ENCODE data around the gene TXNDC8.

- TF ChIP-seq ZBTB4 (CRISPR knock-in tag; IDR thresholded peaks at IDR 0.05; ENCODE audit: borderline replicate concordance) (no peak), CTCF (CRISPR knock-in tag; IDR thresholded peaks at IDR 0.05) (no peak), ESRRA (CRISPR knock-in tag; IDR thresholded peaks at IDR 0.05; ENCODE audit: low read depth) (no peak), CBX5 (CRISPR knock-in tag; IDR thresholded peaks at IDR 0.05; ENCODE audit: borderline replicate concordance) (no peak), ZBTB44 (CRISPR knock-in tag; IDR thresholded peaks at IDR 0.05) (no peak), ZNF512 (CRISPR knock-in tag; IDR thresholded peaks at IDR 0.05) (no peak), POLR2A (IDR thresholded peaks at IDR 0.05; ENCODE audit: insufficient read depth in 1 of 2, low read depth in 2 of 2, low read length in 2 of 2) (no peak), POGZ (CRISPR knock-in tag; IDR thresholded peaks at IDR 0.05) (no peak), TAF1 (CRISPR knock-in tag; IDR thresholded peaks at IDR 0.05) (no peak)
These were observed 78.1 kb downstream of the TXNDC8 start for GRCh38 chr9:110259566-110259965.

Data from HepG2 (cell line).